Central memory CD4-positive, alpha-beta T cell (primary cell): ENCODE data around the gene CFAP54.

Source experiments
- DNase-seq: peaks from one replicate; pipeline ENCODE4 v3.0.0; 2022

Gene CFAP54

GRCh38 chr12:96897421-96897820 lies 408.0 kb downstream of the CFAP54 start:
- DNase-seq = no peak

GRCh38 chr12:96901175-96901574 lies 411.8 kb downstream of the CFAP54 start:
- DNase-seq = no peak

GRCh38 chr12:96902076-96902475 lies 412.7 kb downstream of the CFAP54 start:
- DNase-seq = no peak

GRCh38 chr12:96906498-96906848 lies 417.1 kb downstream of the CFAP54 start:
- DNase-seq = no peak

- DNase-seq = peak; percentile 78
Measured at GRCh38 chr12:96906849-96907670, 417.7 kb downstream of the CFAP54 start, which contains the start of gene NEDD1. Gene NEDD1 (plus strand): TSS chr12:96907257. CDS start chr12:96909760, 2,503 bp downstream.

- peak; percentile 31 for DNase-seq
Measured at GRCh38 chr12:96907671-96908422, 418.5 kb downstream of the CFAP54 start.

- DNase-seq = no peak
Measured at GRCh38 chr12:96908423-96908675, 419.0 kb downstream of the CFAP54 start.

- no peak for DNase-seq
Measured at GRCh38 chr12:96912261-96912660, 422.9 kb downstream of the CFAP54 start.

GRCh38 chr12:96912943-96913342 lies 423.6 kb downstream of the CFAP54 start:
- DNase-seq = no peak

- DNase-seq = no peak
Measured at GRCh38 chr12:96919510-96920210, 430.3 kb downstream of the CFAP54 start.
